Chondrocyte (in vitro differentiated cells): ENCODE measurements around the gene COL18A1. TPM values are rescaled to one million over a fixed set of nuclear protein-coding genes. Genes with fewer than 3 reads are reported as not detected.

ENCODE experiments used
- DNase-seq: peaks from one replicate; pipeline ENCODE4 v3.0.0; 2021; ENCODE audit warnings: mixed read lengths, low spot score
- H3K27ac Mint-ChIP-seq: one replicate; pipeline ENCODE4 v1.8.0; 2021; ENCODE audit warnings: mild to moderate bottlenecking, moderate library complexity, mixed read lengths; ENCODE audit not compliant: unreplicated experiment
- H3K27me3 Mint-ChIP-seq: 2 replicates; pipeline ENCODE4 v1.8.0; 2021; ENCODE audit warnings: low read depth, mixed read lengths
- H3K36me3 Mint-ChIP-seq: 2 replicates; pipeline ENCODE4 v1.8.0; 2021; ENCODE audit warnings: low read depth, mixed read lengths
- H3K4me1 Mint-ChIP-seq: 2 replicates; pipeline ENCODE4 v1.8.0; 2021; ENCODE audit warnings: low read depth, mild to moderate bottlenecking, mixed read lengths
- H3K4me3 Mint-ChIP-seq: one replicate; pipeline ENCODE4 v1.8.0; 2021; ENCODE audit warnings: mild to moderate bottlenecking, moderate library complexity, mixed read lengths; ENCODE audit not compliant: unreplicated experiment
- H3K9me3 Mint-ChIP-seq: 2 replicates; pipeline ENCODE4 v1.8.0; 2021; ENCODE audit warnings: low read depth, mixed read lengths
- total RNA-seq: library from RNA; stranded (reverse); gene quantifications from 3 replicates; pipeline ENCODE4 v1.2.1, GENCODE V29; 2021
- TF ChIP-seq, protein P1 (sequence below): fragments of 200-600 bp; sonication (generic); IDR thresholded peaks from 2 replicates; pipeline ENCODE4 v1.5.0; 2021; ENCODE audit warnings: antibody characterized with exemption, mild to moderate bottlenecking, moderate library complexity

The COL18A1 gene
- total RNA-seq, 1 donor from 2014 or later: 616 TPM

- Mint-ChIP-seq H3K4me3 (no peak overlapping the region), H3K9me3 (no peaks in the 10 kb centered on the region), H3K4me1 (peaks cover 11% of the 10 kb centered on the region), H3K36me3 (peaks cover 16% of the 10 kb centered on the region), H3K27me3 (no peaks in the 10 kb centered on the region), H3K27ac (no peak overlapping the region)
- DNase-seq: no peak
- TF ChIP-seq, protein P1, sequence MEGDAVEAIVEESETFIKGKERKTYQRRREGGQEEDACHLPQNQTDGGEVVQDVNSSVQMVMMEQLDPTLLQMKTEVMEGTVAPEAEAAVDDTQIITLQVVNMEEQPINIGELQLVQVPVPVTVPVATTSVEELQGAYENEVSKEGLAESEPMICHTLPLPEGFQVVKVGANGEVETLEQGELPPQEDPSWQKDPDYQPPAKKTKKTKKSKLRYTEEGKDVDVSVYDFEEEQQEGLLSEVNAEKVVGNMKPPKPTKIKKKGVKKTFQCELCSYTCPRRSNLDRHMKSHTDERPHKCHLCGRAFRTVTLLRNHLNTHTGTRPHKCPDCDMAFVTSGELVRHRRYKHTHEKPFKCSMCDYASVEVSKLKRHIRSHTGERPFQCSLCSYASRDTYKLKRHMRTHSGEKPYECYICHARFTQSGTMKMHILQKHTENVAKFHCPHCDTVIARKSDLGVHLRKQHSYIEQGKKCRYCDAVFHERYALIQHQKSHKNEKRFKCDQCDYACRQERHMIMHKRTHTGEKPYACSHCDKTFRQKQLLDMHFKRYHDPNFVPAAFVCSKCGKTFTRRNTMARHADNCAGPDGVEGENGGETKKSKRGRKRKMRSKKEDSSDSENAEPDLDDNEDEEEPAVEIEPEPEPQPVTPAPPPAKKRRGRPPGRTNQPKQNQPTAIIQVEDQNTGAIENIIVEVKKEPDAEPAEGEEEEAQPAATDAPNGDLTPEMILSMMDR: no peak
Observed at GRCh38 chr21:45488931-45489721, 84.2 kb downstream of the COL18A1 start.

- DNase-seq: no peak
- Mint-ChIP-seq H3K4me3 (no peak overlapping the region), H3K4me1 (peaks cover 11% of the 10 kb centered on the region), H3K36me3 (peaks cover 11% of the 10 kb centered on the region), H3K27me3 (no peaks in the 10 kb centered on the region), H3K27ac (no peak overlapping the region), H3K9me3 (no peaks in the 10 kb centered on the region)
- TF ChIP-seq, protein P1: no peak
Observed at GRCh38 chr21:45489722-45489982, 84.7 kb downstream of the COL18A1 start.

DNA sequence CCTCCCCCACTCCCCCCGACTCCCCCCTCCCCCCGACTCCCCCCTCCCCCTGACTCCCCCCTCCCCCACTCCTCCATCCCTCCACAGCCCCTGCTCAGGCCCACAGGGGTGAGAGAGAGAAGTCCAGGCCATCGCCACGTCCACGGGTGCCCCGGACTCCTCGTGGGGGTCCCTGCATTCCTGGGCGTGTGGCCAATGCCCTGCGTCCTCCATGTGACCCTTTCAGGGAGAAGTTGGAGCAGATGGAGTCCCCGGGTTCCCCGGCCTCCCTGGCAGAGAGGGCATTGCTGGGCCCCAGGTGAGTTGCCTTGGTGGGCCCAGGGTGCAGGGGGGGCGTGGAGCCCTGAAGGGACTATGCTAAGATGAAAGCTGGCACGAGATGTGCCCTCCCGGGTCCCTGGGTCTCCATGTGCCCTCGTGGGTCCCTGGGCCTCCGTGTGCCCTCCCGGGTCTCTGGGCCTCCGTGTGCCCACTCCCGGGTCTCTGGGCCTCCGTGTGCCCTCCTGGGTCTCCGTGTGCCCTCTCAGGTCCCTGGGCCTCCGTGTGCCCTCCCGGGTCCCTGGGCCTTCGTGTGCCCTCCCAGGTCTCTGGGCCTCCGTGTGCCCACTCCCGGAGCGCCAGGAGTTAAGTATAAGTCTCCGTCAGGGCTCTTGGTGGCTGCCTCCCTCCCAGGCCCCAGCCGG is 85.2 kb downstream of the COL18A1 start:
- TF ChIP-seq, protein P1: no peak
- Mint-ChIP-seq H3K4me3 (no peak overlapping the region), H3K9me3 (no peaks in the 10 kb centered on the region), H3K27ac (no peak overlapping the region), H3K27me3 (no peaks in the 10 kb centered on the region), H3K36me3 (peaks cover 10% of the 10 kb centered on the region), H3K4me1 (peaks cover 11% of the 10 kb centered on the region)
- no peak for DNase-seq

- Mint-ChIP-seq H3K4me3 (no peak overlapping the region), H3K27ac (no peak overlapping the region), H3K36me3 (peaks cover 12% of the 10 kb centered on the region), H3K9me3 (no peaks in the 10 kb centered on the region), H3K27me3 (no peaks in the 10 kb centered on the region), H3K4me1 (peaks cover 11% of the 10 kb centered on the region)
- no peak for DNase-seq
- TF ChIP-seq, protein P1: no peak
Observed at GRCh38 chr21:45491056-45491455, 86.1 kb downstream of the COL18A1 start.

GRCh38 chr21:45491623-45492022 is 86.7 kb downstream of the COL18A1 start:
- DNase-seq: no peak
- peaks cover 10% of the 10 kb centered on the region for H3K36me3 Mint-ChIP-seq
- no peaks in the 10 kb centered on the region for H3K9me3 Mint-ChIP-seq
- no peak overlapping the region for H3K4me3 Mint-ChIP-seq
- TF ChIP-seq, protein P1: no peak
- H3K27ac Mint-ChIP-seq: no peak overlapping the region
- H3K4me1 Mint-ChIP-seq: peaks cover 11% of the 10 kb centered on the region
- no peaks in the 10 kb centered on the region for H3K27me3 Mint-ChIP-seq
